Thyroid gland (tissue), 4 donors: Measurements from ENCODE around the gene CDK5.

Source experiments
- CTCF ChIP-seq, 6 experiments: fragments of 200-600 bp in 3 of 6; fragments of 450-650 bp in 3 of 6; sonication (generic) in 3 of 6; IDR thresholded peaks; one replicate each; pipeline ENCODE4 v1.5.1; 2016 to 2019; ENCODE audit warnings: antibody characterized with exemption in 6 of 6, mild to moderate bottlenecking in 2 of 6, inconsistent platforms in 1 of 6, moderate library complexity in 1 of 6
- POLR2A ChIP-seq, 2 donors: fragments of 450-650 bp; IDR thresholded peaks; one replicate each; pipeline ENCODE4 v1.6.1; 2017; ENCODE audit warnings: antibody characterized with exemption in 2 of 2, mild to moderate bottlenecking in 2 of 2, moderate library complexity in 1 of 2

GRCh38 chr7:151079199-151079910 lies 21.7 kb upstream of the CDK5 start:
- TF ChIP-seq CTCF (IDR thresholded peaks at IDR 0.05), result no peak
- no peak for TF ChIP-seq POLR2A (IDR thresholded peaks at IDR 0.05)
